Urinary bladder (tissue), 4 donors: Measurements from ENCODE around the gene CTPS1. TPM values are rescaled to one million over a fixed set of nuclear protein-coding genes. Genes with fewer than 3 reads are reported as not detected.

Experiments
- DNase-seq: peaks from one replicate; pipeline ENCODE4 v3.0.0-alpha.2; 2015; ENCODE audit errors: extremely low spot score
- H3K27ac ChIP-seq: one replicate; pipeline ENCODE4 v1.5.1; 2013; ENCODE audit warnings: low read depth, mild to moderate bottlenecking, moderate library complexity
- H3K36me3 ChIP-seq: one replicate; pipeline ENCODE4 v1.6.1; 2013; ENCODE audit warnings: mild to moderate bottlenecking, moderate library complexity; ENCODE audit not compliant: insufficient read depth
- H3K4me1 ChIP-seq: one replicate; pipeline ENCODE4 v1.6.1; 2013; ENCODE audit warnings: mild to moderate bottlenecking, moderate library complexity; ENCODE audit not compliant: insufficient read depth
- H3K4me3 ChIP-seq: one replicate; pipeline ENCODE4 v1.5.1; 2013; ENCODE audit warnings: low read depth, low read length
- WGBS: extraction: QIAGEN DNeasy Blood & Tissue Kit; methylation state at CpG from one replicate; pipeline ENCODE4 v1.1.7; 2013; 5-methylcytosine and 5-hydroxymethylcytosine counted together
- polyA plus RNA-seq: library from polyadenylated mRNA; stranded (reverse); fragments of 200-250 nt; gene quantifications from one replicate; pipeline ENCODE4 v1.2.3, GENCODE V29; 2013
- total RNA-seq: library from RNA; depleted of rRNA; stranded (reverse); fragments of >200 nt; gene quantifications from one replicate; pipeline ENCODE4 v1.2.3, GENCODE V29; 2014
- donor health status: healthy with polysubstance abuse.
- donor health status: healthy.

The CTPS1 gene
- total and polyA plus RNA-seq, 2 donors: 22.9 to 43.8 TPM

DNA sequence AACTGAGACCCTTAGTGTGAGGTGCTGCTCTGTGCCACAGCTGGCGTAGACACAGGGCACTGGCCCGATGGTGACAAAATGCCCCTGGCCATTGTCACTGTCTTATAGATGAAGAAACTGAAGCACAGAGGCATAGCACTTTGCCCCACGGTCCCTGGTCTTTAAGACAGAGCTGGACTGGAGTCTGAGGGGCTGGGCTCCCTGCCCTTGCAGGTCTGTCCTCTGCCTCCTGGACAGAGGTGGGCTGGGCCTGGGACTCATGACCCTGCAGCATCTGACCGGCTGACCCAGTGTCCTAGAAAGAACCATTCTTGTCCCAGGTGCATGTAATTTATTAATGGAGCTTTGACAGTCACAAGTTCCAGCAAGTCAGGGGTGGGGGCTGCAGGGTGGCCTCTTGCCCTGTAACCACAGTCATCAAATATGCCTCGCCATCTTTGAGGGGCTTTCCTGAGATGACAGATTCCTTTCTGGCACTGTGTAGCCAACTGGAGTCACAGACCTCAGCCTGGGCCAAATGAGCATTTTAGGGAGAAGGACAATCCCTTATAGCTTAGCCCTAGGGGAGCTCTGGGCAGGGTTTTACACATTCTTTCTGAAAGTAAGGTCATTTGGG, 35.9 kb downstream of the CTPS1 start:
- Histone ChIP-seq H3K27ac (no peak overlapping the region), H3K4me3 (no peak overlapping the region), H3K36me3 (peaks cover 2% of the 10 kb centered on the region), H3K4me1 (no peaks in the 10 kb centered on the region)
- WGBS: 78% methylated on average over 5 of the region's 5 CpGs
- DNase-seq: no peak

DNA sequence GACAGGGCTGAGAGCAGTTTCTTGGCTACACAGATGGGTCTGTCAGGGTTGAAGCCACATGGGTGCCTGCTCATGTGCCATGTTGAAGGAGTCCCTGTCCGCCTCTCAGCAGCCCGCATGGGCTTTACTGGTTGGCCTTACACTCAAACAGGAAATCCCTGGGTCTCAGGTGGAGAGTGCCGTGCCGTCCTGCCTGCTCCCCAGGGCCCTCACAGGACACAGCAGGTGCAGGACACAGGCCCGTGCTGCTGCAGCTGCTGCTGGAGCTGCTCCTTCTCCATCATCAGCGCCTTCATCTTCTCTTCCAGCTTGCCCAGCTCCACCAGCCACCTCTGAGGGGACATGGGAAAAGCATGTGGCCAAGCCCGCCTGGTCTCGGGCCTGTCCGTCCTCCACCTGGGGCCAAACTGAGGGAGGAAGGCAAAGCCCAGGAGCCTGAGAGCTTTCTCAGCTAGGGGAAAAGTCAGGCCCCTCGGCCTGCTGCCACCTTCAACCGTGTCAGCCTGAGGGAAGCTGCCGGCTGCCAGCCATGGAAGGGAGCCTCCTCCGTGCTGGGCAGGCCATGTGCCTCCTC, 36.5 kb downstream of the CTPS1 start:
- no peak for DNase-seq
- WGBS: 87% methylated on average over 13 of the region's 13 CpGs
- Histone ChIP-seq H3K36me3 (peaks cover 2% of the 10 kb centered on the region), H3K4me3 (no peak overlapping the region), H3K27ac (no peak overlapping the region), H3K4me1 (no peaks in the 10 kb centered on the region)

DNA sequence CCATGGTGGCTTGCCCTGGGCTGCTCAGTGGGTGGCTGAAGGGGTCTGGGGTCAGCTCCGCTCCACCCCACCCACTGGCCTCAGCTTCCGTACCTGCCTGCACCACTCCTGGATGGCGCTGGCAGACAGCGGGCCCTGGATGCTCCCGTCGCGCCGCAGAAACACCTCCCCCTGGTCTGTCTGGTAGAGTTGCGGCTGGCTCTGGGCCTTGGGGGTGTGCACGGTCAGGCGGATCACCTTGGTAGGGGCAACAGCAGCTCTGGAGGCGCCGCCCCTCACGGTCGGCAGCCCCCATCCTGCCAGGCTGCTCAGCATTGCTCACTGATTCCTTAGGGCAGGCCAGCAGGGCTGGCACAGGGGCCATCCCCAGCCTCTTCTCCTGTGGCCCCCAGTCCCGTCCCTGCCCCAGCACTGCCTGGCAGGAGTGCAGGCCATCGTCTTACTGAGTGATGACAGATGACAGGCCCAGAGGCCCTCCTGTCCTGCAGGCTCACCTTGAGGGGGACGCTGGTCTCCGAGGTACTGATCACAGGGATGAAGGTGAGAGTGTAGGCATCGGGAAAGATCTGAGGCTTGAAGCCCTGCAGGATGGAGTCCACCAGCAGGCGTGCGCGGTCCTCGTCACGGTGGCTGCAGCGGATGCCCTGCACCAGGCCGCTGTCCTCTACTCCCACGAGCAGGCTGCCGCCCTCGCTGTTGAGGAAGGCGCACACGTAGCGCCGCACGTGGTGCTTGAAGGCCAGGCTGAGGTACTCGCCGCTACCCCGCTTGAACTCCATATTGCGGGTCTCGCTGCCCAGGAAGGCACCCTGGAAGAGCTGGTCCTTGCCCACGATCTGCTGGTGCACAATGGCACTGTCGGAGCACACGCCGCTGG, 37.9 kb downstream of the CTPS1 start:
- DNase-seq: no peak
- H3K36me3 ChIP-seq: no peaks in the 10 kb centered on the region
- H3K27ac ChIP-seq: no peak overlapping the region
- H3K4me1 ChIP-seq: no peaks in the 10 kb centered on the region
- no peak overlapping the region for H3K4me3 ChIP-seq
- 95% methylated on average over 44 of the region's 44 CpGs for WGBS

DNA sequence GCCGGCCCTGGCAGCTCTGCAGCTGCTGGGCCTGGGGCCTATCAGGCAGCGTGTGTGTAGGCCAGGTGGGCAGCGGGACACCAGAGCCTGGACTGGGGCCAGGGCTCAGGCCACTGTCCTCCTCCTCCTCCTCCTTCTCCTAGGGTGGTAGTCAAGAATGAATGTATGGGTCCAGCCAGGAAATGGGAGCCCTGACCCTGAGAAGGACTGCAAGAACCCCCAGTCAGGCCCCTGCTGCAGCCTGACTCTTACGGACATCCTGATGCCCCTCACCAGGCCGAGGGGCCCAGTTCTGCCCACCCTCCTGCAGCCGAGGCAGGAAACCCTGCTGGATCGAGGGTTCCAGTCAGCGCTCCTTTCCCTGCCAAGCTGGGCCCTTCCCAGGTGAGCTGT, 38.5 kb downstream of the CTPS1 start:
- WGBS: 90% methylated on average over 8 of the region's 8 CpGs
- Histone ChIP-seq H3K36me3 (no peaks in the 10 kb centered on the region), H3K4me1 (no peaks in the 10 kb centered on the region), H3K27ac (no peak overlapping the region), H3K4me3 (no peak overlapping the region)
- no peak for DNase-seq

DNA sequence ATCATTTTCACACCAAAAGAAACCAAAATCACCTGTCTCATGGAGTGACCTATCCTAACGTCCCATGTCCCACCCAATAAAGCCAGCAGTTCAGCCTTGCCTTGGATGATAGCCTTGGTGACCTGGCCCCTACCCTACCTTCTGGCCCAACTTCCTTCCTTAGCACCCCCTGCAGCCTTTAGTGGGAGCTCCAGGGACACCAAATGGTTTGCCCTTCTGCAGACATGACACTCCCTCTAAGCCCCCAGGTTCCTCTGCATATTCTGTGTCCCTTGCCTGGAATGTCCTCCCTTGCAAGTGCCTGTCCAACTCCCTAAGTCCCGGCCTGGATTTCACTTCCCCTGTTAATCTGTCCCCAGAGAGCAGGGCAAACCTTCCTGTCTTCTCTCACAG, 39.9 kb downstream of the CTPS1 start:
- no peak overlapping the region for H3K27ac ChIP-seq
- no peaks in the 10 kb centered on the region for H3K4me1 ChIP-seq
- 64% methylated on average over 2 of the region's 2 CpGs for WGBS
- no peaks in the 10 kb centered on the region for H3K36me3 ChIP-seq
- H3K4me3 ChIP-seq: no peak overlapping the region
- no peak for DNase-seq

DNA sequence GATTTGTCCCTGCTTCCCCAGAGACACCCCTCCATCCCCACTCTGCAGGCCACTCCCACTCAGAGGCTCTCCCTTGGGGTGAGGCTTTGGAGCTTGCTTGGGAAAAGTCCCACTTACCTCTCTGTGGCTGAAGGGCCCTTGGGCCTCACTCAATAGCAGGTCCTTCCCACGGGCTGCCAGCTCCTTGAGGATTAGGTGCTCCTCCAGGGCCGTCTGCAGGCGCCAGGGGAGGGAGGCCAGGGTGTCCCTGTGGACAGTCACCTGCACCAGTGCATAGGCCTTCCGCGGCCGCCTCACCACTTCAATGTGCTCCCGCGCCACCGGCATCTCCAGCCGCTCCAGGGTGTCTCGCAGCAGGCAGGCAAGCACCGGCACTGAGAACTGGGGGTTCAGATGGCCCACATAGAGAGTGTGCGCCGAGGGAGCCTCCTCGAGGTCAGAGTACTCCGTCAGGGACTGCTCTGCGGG, 40.6 kb downstream of the CTPS1 start:
- DNase-seq: no peak
- 91% methylated on average over 17 of the region's 17 CpGs for WGBS
- Histone ChIP-seq H3K27ac (no peak overlapping the region), H3K36me3 (no peaks in the 10 kb centered on the region), H3K4me1 (no peaks in the 10 kb centered on the region), H3K4me3 (no peak overlapping the region)

DNA sequence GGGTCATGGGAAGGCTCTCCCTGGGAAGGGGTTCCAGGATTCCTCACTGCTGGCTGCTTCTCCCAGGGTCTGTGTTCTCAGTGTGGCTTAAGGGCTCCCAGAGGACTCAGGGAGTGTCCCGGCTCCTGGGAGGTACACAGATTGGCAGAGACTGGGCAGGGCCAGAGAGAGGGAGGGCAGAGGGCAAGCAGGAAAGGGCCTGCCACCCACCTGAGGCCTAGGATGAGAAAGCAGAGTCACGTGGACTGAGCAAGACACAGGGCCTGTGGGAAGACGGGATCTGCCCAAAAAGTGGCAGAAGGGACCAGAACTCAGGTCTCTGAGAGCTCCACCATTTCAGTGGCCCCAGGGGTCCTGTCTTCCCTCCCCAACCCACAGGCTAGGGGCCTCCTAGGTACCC, 41.2 kb downstream of the CTPS1 start:
- DNase-seq: no peak
- WGBS: 70% methylated on average over 3 of the region's 3 CpGs
- no peak overlapping the region for H3K27ac ChIP-seq

DNA sequence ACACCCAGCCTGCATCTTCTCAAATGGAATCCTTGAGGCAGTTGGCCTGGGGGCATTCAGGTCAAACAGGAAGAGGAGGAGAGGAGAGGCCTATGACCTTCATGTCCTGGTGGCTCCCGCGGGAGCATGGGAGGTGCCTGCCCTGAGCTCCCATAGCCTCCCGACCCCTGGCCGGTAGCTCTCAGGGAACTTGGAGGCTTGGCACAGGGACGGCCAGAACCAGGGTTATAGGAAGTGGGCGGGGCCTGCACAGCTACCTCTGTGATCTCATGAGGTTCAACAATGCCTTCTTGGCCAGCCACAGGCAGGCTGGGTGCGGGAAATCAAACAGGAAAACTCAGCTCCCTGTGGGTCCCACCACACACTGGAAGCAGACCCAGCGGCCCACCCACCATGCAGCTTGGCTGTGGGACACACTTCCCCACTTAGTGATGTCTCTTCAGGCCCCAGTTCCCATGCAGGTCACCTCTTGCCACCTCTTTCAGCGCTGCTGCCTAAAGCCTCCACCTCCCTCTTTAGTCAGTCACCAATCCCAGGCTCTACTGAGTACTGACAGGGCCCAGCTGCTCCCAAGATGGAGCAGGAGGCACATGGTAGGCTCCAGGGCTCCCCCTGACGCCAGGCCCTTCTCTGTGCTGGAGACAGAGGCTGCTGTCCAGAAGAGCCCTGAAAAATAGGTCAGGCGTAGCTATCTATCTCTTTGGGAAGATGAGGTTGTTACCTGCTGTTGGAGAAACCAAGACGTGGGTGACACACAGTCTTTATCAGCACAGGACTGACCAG, 42.2 kb downstream of the CTPS1 start, which contains the start of gene SLFNL1:
Gene SLFNL1 (minus strand): TSS at position 200 of the 783 bp plus-strand sequence. CDS start 1,065 bp downstream, outside the sequence.
- no peak within 1 kb of the TSS for H3K4me3 ChIP-seq
- H3K36me3 ChIP-seq: no peaks in the 10 kb centered on the region
- no peaks in the 10 kb centered on the region for H3K4me1 ChIP-seq
- no peak for DNase-seq
- 48% methylated on average over 12 of the region's 12 CpGs for WGBS
- no peak within 1 kb of the TSS for H3K27ac ChIP-seq

More for the DNA sequence above, 41.2 kb downstream of the CTPS1 start:
- Histone ChIP-seq H3K4me3 (no peak overlapping the region), H3K4me1 (no peaks in the 10 kb centered on the region), H3K36me3 (no peaks in the 10 kb centered on the region)

DNA sequence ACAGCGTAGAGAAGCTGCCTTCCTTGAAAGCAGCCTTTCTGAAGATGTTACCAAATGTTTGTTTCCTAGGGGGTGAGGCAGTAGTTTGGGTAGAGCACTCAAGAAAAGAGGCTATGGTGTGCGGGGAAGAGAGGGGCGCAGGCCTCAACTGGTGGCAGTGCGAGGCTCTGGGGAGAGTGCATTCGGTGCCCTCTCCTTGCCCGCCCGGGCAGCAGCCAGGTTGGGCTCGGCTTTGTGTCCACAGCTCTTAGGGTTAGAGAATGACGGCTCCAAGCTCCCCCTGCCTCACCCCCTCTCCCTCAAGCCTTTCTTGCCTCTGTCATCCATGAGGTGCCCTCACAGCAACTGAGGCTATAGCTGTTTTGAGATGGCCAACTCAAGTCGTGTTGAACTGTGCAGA, 42.9 kb downstream of the CTPS1 start:
- Histone ChIP-seq H3K36me3 (no peaks in the 10 kb centered on the region), H3K4me1 (no peaks in the 10 kb centered on the region), H3K4me3 (no peak overlapping the region), H3K27ac (no peak overlapping the region)
- WGBS: 88% methylated on average over 10 of the region's 10 CpGs
- no peak for DNase-seq

DNA sequence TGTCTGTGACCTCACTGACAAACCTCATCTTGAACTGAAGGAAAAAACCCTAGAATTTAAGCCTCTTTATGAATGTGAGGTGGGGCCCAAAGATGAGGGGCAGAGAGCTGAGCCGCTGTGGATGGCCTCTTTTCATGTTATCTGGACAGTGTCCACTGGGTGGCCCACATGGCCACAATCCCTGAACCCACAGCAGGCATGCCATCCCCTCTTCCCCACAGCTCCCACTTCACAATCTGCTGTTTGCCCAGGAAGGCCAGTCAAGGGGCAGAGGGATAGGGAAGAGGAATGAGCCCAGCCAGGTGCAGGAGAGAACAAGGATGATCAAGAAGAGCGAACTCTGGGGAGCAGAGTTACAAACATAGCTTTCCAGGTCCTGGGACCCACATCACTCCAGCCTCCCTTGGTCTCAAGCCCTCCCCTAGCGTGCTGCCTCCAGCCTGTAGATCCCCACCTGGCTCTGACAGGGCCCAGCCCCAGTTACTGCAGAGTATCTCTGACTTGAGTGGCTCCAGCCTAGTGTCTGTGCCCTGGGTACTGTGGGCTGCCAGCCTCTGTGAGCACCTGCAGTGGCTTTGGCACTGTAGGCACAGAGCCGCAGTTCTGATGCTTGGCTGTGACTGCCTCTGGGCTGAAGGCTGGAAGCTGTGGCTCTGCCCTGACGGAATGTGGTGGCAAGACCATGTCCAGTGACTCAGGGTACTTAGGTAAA, 43.9 kb downstream of the CTPS1 start:
- no peaks in the 10 kb centered on the region for H3K4me1 ChIP-seq
- DNase-seq: no peak
- 94% methylated on average over 5 of the region's 5 CpGs for WGBS
- H3K4me3 ChIP-seq: no peak overlapping the region
- no peaks in the 10 kb centered on the region for H3K36me3 ChIP-seq
- H3K27ac ChIP-seq: no peak overlapping the region

DNA sequence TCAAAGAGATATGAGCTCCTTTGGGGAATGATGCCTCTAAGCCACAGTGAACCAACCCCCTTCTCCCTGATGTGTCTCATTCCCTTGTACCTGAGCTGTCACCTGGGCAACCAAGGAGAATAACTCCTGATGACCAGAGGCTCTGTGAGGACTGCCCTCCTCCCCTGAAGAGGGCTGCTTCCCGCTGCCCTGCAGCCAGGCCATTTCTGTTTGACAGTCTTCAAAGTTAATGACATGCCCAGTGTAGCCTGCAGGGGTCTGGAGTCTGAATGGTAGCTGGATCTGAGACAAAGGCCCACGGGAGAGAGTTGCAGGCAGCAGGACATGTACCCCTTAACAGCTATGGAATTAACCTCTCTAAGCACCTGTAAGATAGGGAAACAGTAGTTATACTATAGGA, 45.5 kb downstream of the CTPS1 start:
- no peaks in the 10 kb centered on the region for H3K36me3 ChIP-seq
- no peak overlapping the region for H3K4me3 ChIP-seq
- no peaks in the 10 kb centered on the region for H3K4me1 ChIP-seq
- H3K27ac ChIP-seq: no peak overlapping the region
- WGBS: 69% methylated on average over 2 of the region's 2 CpGs
- DNase-seq: no peak

DNA sequence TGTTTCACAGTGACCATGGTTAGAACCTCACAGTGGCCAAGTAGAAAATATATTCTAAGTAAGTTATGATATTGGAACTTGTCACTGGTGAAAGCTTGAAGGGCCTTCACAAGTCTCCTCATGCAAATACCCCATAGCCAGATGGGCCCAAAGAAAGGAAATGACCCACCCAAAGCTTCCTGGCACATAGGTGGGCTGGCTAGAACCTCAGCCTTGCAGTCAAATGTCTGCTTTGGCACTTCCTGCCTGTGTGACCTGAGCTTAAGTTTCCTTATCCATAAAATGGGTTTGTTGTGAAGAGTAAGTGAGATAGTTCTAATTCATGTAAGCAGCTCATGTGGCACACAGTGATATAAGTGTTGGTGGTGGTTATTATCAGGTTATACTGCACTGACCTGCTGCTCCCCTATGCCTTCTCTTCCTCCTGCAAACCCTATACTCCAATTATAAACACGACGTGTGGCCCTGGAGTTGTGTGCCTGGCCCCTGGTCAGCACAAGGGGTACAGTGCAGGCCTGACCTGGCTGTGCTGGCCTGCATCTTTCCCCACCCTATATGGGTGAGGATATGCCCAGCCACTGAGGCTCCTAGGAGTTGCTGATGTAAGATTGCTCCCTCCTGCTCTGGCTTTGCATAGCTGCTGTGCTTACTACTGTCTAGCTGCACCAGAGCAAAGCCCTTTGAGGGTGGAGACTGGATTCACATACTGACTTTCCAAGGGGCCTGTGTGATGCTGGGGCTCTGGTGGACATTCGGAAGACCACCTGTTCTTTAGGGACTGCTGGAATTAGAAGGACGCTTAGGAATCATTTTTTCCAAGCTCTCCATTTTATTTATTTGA, 46.7 kb downstream of the CTPS1 start:
- DNase-seq: no peak
- no peaks in the 10 kb centered on the region for H3K4me1 ChIP-seq
- WGBS: 97% methylated on average over 4 of the region's 4 CpGs
- no peaks in the 10 kb centered on the region for H3K36me3 ChIP-seq
- H3K4me3 ChIP-seq: no peak overlapping the region
- H3K27ac ChIP-seq: no peak overlapping the region
